Fibroblast of pulmonary artery (primary cell): ENCODE data around the gene GRIK3.

Experiments
- DNase-seq: peaks from one replicate; pipeline ENCODE4 v3.0.0-alpha.2; 2010; ENCODE audit warnings: low read depth
- H3K4me3 ChIP-seq: replicated peaks from 2 replicates; pipeline ENCODE4 v1.5.1; 2011; ENCODE audit warnings: low read depth, mild to moderate bottlenecking, control low read depth, low read length, moderate library complexity
- CTCF ChIP-seq: IDR thresholded peaks from 2 replicates; pipeline ENCODE4 v1.5.1; 2011; ENCODE audit warnings: mild to moderate bottlenecking, control low read depth, low read length, inconsistent platforms; ENCODE audit errors: missing control alignments

Gene GRIK3

GRCh38 chr1:36755303-36756230 lies 278.7 kb downstream of the GRIK3 start:
- TF ChIP-seq CTCF = no peak
- no peak overlapping the region for H3K4me3 ChIP-seq

GRCh38 chr1:36754366-36754765 lies 279.9 kb downstream of the GRIK3 start:
- no peak for DNase-seq
- no peak for TF ChIP-seq CTCF
- H3K4me3 ChIP-seq = no peak overlapping the region

More at GRCh38 chr1:36755303-36756230, 278.7 kb downstream of the GRIK3 start:
- no peak for DNase-seq

GRCh38 chr1:36753451-36753850 lies 280.9 kb downstream of the GRIK3 start:
- no peak overlapping the region for H3K4me3 ChIP-seq
- DNase-seq = no peak
- no peak for TF ChIP-seq CTCF

GRCh38 chr1:36752891-36753361 lies 281.4 kb downstream of the GRIK3 start:
- DNase-seq = no peak
- no peak for TF ChIP-seq CTCF
- no peak overlapping the region for H3K4me3 ChIP-seq

GRCh38 chr1:36752431-36752830 lies 281.9 kb downstream of the GRIK3 start:
- no peak for DNase-seq
- TF ChIP-seq CTCF = no peak
- no peak overlapping the region for H3K4me3 ChIP-seq

GRCh38 chr1:36751525-36751924 lies 282.8 kb downstream of the GRIK3 start:
- TF ChIP-seq CTCF = no peak
- no peak overlapping the region for H3K4me3 ChIP-seq
- DNase-seq = no peak
